CD4-positive, alpha-beta memory T cell (primary cell): ENCODE data around the gene KLHL15. TPM values are rescaled to one million over a fixed set of nuclear protein-coding genes. Genes with fewer than 3 reads are reported as not detected.
"Not testable (repeated sequence)": the region's sequence is repeated elsewhere in the genome, so short reads cannot be mapped to it uniquely, and the experiment has no call there.

Source experiments
- CTCF ChIA-PET: fragments of 350-600 bp; sonication (Branson Sonifier 250); formaldehyde crosslinking; loops from one replicate; lab custom pipeline; 2021; ENCODE audit warnings: inconsistent platforms; ENCODE audit not compliant: partially characterized antibody; lab: Charles Lee
- POLR2A ChIA-PET: fragments of 350-600 bp; sonication (Branson Sonifier 250); formaldehyde crosslinking; loops from one replicate; lab custom pipeline; 2021; ENCODE audit not compliant: partially characterized antibody; lab: Charles Lee
- DNase-seq, 5 donors: peaks; one replicate each; pipeline versions ENCODE4 v3.0.0 to v3.0.0-alpha.2; 2020 to 2022; ENCODE audit warnings: mixed read lengths in 1 of 5
- H3K27ac ChIP-seq: one replicate; pipeline ENCODE4 v1.7.0; 2013; ENCODE audit warnings: low read depth, low read length
- H3K27me3 ChIP-seq: 2 replicates; pipeline ENCODE4 v1.7.0; 2013; ENCODE audit warnings: mild to moderate bottlenecking, low read length, moderate library complexity; ENCODE audit not compliant: insufficient read depth
- H3K36me3 ChIP-seq: 2 replicates; pipeline ENCODE4 v1.7.0; 2013; ENCODE audit warnings: mild to moderate bottlenecking, low read length, moderate library complexity; ENCODE audit not compliant: insufficient read depth
- H3K4me1 ChIP-seq: 2 replicates; pipeline ENCODE4 v1.7.0; 2013; ENCODE audit warnings: mild to moderate bottlenecking, low read length, moderate library complexity; ENCODE audit not compliant: insufficient read depth
- H3K4me3 ChIP-seq, 2 donors: one replicate each; pipeline ENCODE4 v1.7.0; 2013; ENCODE audit warnings: low read length in 2 of 2, mild to moderate bottlenecking in 1 of 2
- H3K9me3 ChIP-seq, 2 donors: one replicate each; pipeline ENCODE4 v1.7.0; 2013; ENCODE audit warnings: low read length in 2 of 2, control low read depth in 1 of 2; ENCODE audit not compliant: control insufficient read depth in 1 of 2
- H3K27ac Mint-ChIP-seq, 7 donors: one replicate each; pipeline ENCODE4 v1.8.0; 2020 to 2021; ENCODE audit warnings: mixed read lengths in 7 of 7, mild to moderate bottlenecking in 6 of 7, inconsistent platforms in 3 of 7, moderate library complexity in 3 of 7
- H3K27me3 Mint-ChIP-seq, 2 donors: one replicate each; pipeline ENCODE4 v1.8.0; 2020 to 2021; ENCODE audit warnings: mixed read lengths in 2 of 2
- H3K36me3 Mint-ChIP-seq, 2 donors: one replicate each; pipeline ENCODE4 v1.8.0; 2020 to 2021; ENCODE audit warnings: mixed read lengths in 2 of 2, inconsistent platforms in 1 of 2, mild to moderate bottlenecking in 1 of 2
- H3K4me1 Mint-ChIP-seq, 4 donors: one replicate each; pipeline ENCODE4 v1.8.0; 2020 to 2021; ENCODE audit warnings: mixed read lengths in 4 of 4, mild to moderate bottlenecking in 1 of 4
- H3K4me3 Mint-ChIP-seq, 8 donors: one replicate each; pipeline ENCODE4 v1.8.0; 2020 to 2021; ENCODE audit warnings: mixed read lengths in 8 of 8, mild to moderate bottlenecking in 7 of 8, moderate library complexity in 6 of 8, inconsistent platforms in 3 of 8
- H3K9me3 Mint-ChIP-seq, 8 donors: one replicate each; pipeline ENCODE4 v1.8.0; 2020 to 2021; ENCODE audit warnings: mixed read lengths in 8 of 8, mild to moderate bottlenecking in 5 of 8, inconsistent platforms in 3 of 8, moderate library complexity in 1 of 8
- intact Hi-C: fragments of 100-400 bp; cut with micrococcal nuclease; formaldehyde crosslinking; loops from one replicate; pipeline ENCODE4 v1.15.1; 2023
- polyA plus RNA-seq, 2 donors: library from polyadenylated mRNA; unstranded; fragments of 300-500 nt; fragmentation: Illumina TruSeq; gene quantifications; one replicate each; pipeline ENCODE4 v1.2.3, GENCODE V29; 2021
- total RNA-seq, 2 experiments: library from RNA; stranded (reverse); gene quantifications; one replicate each; pipeline ENCODE4 v1.2.3, GENCODE V29; 2021

Gene KLHL15, protein sequence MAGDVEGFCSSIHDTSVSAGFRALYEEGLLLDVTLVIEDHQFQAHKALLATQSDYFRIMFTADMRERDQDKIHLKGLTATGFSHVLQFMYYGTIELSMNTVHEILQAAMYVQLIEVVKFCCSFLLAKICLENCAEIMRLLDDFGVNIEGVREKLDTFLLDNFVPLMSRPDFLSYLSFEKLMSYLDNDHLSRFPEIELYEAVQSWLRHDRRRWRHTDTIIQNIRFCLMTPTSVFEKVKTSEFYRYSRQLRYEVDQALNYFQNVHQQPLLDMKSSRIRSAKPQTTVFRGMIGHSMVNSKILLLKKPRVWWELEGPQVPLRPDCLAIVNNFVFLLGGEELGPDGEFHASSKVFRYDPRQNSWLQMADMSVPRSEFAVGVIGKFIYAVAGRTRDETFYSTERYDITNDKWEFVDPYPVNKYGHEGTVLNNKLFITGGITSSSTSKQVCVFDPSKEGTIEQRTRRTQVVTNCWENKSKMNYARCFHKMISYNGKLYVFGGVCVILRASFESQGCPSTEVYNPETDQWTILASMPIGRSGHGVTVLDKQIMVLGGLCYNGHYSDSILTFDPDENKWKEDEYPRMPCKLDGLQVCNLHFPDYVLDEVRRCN
- 1 to 10 TPM; 7.3 to 7.9 TPM for total RNA-seq
- 1 to 10 TPM; 1.3 to 1.5 TPM for polyA plus RNA-seq

DNA sequence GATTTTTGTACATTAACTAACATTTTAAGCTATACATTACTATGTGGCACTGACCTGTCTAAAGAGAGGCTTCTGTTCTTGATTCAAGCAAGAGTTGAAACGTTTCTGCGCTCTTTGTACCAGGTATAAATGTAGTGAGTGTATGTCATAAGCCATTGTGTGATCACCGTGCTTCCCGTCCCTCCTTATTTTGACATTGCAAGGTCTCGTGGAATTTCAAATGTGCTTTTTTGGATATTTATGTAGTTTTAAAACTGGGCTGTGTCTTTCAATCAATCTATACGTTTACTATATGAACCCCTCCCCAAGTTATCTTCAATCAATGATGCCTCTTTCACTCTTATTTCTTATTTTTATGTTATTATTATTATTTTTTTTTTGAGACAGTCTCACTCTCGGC, at the start of gene KLHL15:
Gene KLHL15 (minus strand): TSS at position 101 of the 400 bp plus-strand sequence. CDS start 20,493 bp downstream, outside the sequence.
- Mint-ChIP-seq H3K27me3 (no peaks in the 10 kb centered on the region), H3K36me3 (peaks cover 0 to 5% of the 10 kb centered on the region in 2 donors), H3K4me1 (peaks cover 0 to 11% (median 10%) of the 10 kb centered on the region in 4 donors), H3K27ac (peak within 1 kb of the TSS; percentile 85 to 93 (median 93)), H3K9me3 (peaks cover 0 to 4% (median 0%) of the 10 kb centered on the region in 8 donors), H3K4me3 (peak within 1 kb of the TSS; percentile 81 to 88 (median 84))
- ChIA-PET CTCF (interaction anchor here (0.6 to 2.7 kb wide), 5 partner anchors 18 to 330 kb away, joined by 4 to 48 read pairs (median 7); partner anchors contain the start of genes APOO, CXorf58 and EIF2S3), POLR2A (interaction anchor here (1.7 to 5.1 kb wide), 3 partner anchors 27 to 123 kb away, joined by 8 to 76 read pairs (median 37); partner anchors contain the start of genes APOO, CXorf58, EIF2S3 and ZFX)
- H3K4me1 ChIP-seq = peaks cover 12% of the 10 kb centered on the region
- H3K27me3 ChIP-seq = no peaks in the 10 kb centered on the region
- peak within 1 kb of the TSS; percentile 17 to 53 for H3K4me3 ChIP-seq
- DNase-seq = no peak
- H3K36me3 ChIP-seq = no peaks in the 10 kb centered on the region
- H3K27ac ChIP-seq = peak within 1 kb of the TSS; percentile 75
- no peaks in the 10 kb centered on the region for H3K9me3 ChIP-seq
- intact Hi-C loops = loop anchor here (2.0 kb wide), 1 partner anchor 124 kb away; no protein-coding TSS in a partner anchor

- Histone ChIP-seq H3K27ac (no peak overlapping the region), H3K4me3 (no peak overlapping the region), H3K9me3 (no peaks in the 10 kb centered on the region), H3K36me3 (peaks cover 6% of the 10 kb centered on the region), H3K4me1 (no peaks in the 10 kb centered on the region), H3K27me3 (no peaks in the 10 kb centered on the region)
- Mint-ChIP-seq H3K36me3 (peaks cover 35 to 50% of the 10 kb centered on the region in 2 donors), H3K4me1 (peaks cover 0 to 4% (median 0%) of the 10 kb centered on the region in 4 donors), H3K27ac (no peak overlapping the region), H3K27me3 (no peaks in the 10 kb centered on the region), H3K9me3 (no peaks in the 10 kb centered on the region), H3K4me3 (no peak overlapping the region)
- intact Hi-C loops = no loop called here
- DNase-seq = no peak
- ChIA-PET CTCF (interaction anchor here (0.7 to 1.4 kb wide), 2 partner anchors 16 to 157 kb away, joined by 4 read pairs; partner anchors contain the start of gene EIF2S3), POLR2A (no interaction called here)
Observed at GRCh38 chrX:24069877-24070276, 42.9 kb upstream of the KLHL15 start.

- H3K9me3 Mint-ChIP-seq = no peaks in the 10 kb centered on the region
- Histone ChIP-seq H3K4me3 (no peak overlapping the region), H3K36me3 (peaks cover 24% of the 10 kb centered on the region), H3K27ac (no peak overlapping the region), H3K27me3 (no peaks in the 10 kb centered on the region), H3K4me1 (no peaks in the 10 kb centered on the region), H3K9me3 (no peaks in the 10 kb centered on the region)
- H3K4me3 Mint-ChIP-seq = no peak overlapping the region
- H3K27ac Mint-ChIP-seq = no peak overlapping the region
- peaks cover 48 to 58% of the 10 kb centered on the region in 2 donors for H3K36me3 Mint-ChIP-seq
- peaks cover 0 to 4% (median 1%) of the 10 kb centered on the region in 4 donors for H3K4me1 Mint-ChIP-seq
- ChIA-PET POLR2A (no interaction called here), CTCF (no interaction called here)
- DNase-seq = no peak
- intact Hi-C loops = no loop called here
- no peaks in the 10 kb centered on the region for H3K27me3 Mint-ChIP-seq
Observed at GRCh38 chrX:24063488-24063887, 36.5 kb upstream of the KLHL15 start.

GRCh38 chrX:24055043-24055356, 28.0 kb upstream of the KLHL15 start:
- Mint-ChIP-seq H3K36me3 (peaks cover 12 to 13% of the 10 kb centered on the region in 2 donors), H3K4me3 (peak overlapping the region in 3 of 8 donors; percentile 97 to 100 (median 98)), H3K27me3 (no peaks in the 10 kb centered on the region), H3K4me1 (peaks cover 0 to 4% (median 1%) of the 10 kb centered on the region in 4 donors), H3K9me3 (no peaks in the 10 kb centered on the region), H3K27ac (peak overlapping the region in 1 of 7 donors; percentile 99)
- Histone ChIP-seq H3K4me3 (peak overlapping the region; percentile 76 to 79), H3K9me3 (no peaks in the 10 kb centered on the region), H3K4me1 (peaks cover 5% of the 10 kb centered on the region), H3K36me3 (peaks cover 3% of the 10 kb centered on the region), H3K27ac (no peak overlapping the region), H3K27me3 (no peaks in the 10 kb centered on the region)
- intact Hi-C loops = no loop called here
- ChIA-PET CTCF (interaction anchor here (0.6 to 3.4 kb wide), 17 partner anchors 10 to 388 kb away, joined by 3 to 53 read pairs (median 6); partner anchors contain the start of genes APOO, CXorf58, KLHL15 and PRDX4), POLR2A (interaction anchor here (0.8 to 5.0 kb wide), 16 partner anchors 16 to 410 kb away, joined by 3 to 76 read pairs (median 10); partner anchors contain the start of genes ACOT9, APOO, CXorf58 and KLHL15)
- DNase-seq = no peak

- no peaks in the 10 kb centered on the region for H3K9me3 ChIP-seq
- no peaks in the 10 kb centered on the region for H3K36me3 ChIP-seq
- no peak within 1 kb of the TSS for H3K27ac ChIP-seq
- H3K27ac Mint-ChIP-seq = peak within 1 kb of the TSS in 1 of 7 donors; percentile 99
- intact Hi-C loops = loop anchor here (1.0 kb wide), 7 partner anchors 29 to 425 kb away; partner anchors contain the start of genes CXorf58, PRDX4 and SAT1
- POLR2A ChIA-PET = interaction anchor here (0.6 to 5.0 kb wide), 22 partner anchors 17 to 434 kb away, joined by 3 to 76 read pairs (median 6); partner anchors contain the start of genes ACOT9, APOO, CXorf58 and KLHL15
- CTCF ChIA-PET = interaction anchor here (0.6 to 3.4 kb wide), 33 partner anchors 11 to 444 kb away, joined by 3 to 53 read pairs (median 4); partner anchors contain the start of genes APOO, CXorf58, KLHL15 and PRDX4
- no peaks in the 10 kb centered on the region for H3K27me3 Mint-ChIP-seq
- peak within 1 kb of the TSS in 3 of 8 donors; percentile 97 to 100 (median 98) for H3K4me3 Mint-ChIP-seq
- peak; percentile 90 to 96 (median 94) for DNase-seq
- H3K36me3 Mint-ChIP-seq = peaks cover 7 to 9% of the 10 kb centered on the region in 2 donors
- H3K9me3 Mint-ChIP-seq = no peaks in the 10 kb centered on the region
- H3K4me1 ChIP-seq = peaks cover 5% of the 10 kb centered on the region
- peaks cover 0 to 4% (median 1%) of the 10 kb centered on the region in 4 donors for H3K4me1 Mint-ChIP-seq
- H3K4me3 ChIP-seq = peak within 1 kb of the TSS; percentile 76 to 79
- H3K27me3 ChIP-seq = no peaks in the 10 kb centered on the region
Observed at GRCh38 chrX:24054182-24055042, 27.4 kb upstream of the KLHL15 start, which contains the start of gene EIF2S3. Gene EIF2S3, plus strand, starts transcription at chrX:24054956. Its CDS starts 13 bp downstream, at chrX:24054969.

DNA sequence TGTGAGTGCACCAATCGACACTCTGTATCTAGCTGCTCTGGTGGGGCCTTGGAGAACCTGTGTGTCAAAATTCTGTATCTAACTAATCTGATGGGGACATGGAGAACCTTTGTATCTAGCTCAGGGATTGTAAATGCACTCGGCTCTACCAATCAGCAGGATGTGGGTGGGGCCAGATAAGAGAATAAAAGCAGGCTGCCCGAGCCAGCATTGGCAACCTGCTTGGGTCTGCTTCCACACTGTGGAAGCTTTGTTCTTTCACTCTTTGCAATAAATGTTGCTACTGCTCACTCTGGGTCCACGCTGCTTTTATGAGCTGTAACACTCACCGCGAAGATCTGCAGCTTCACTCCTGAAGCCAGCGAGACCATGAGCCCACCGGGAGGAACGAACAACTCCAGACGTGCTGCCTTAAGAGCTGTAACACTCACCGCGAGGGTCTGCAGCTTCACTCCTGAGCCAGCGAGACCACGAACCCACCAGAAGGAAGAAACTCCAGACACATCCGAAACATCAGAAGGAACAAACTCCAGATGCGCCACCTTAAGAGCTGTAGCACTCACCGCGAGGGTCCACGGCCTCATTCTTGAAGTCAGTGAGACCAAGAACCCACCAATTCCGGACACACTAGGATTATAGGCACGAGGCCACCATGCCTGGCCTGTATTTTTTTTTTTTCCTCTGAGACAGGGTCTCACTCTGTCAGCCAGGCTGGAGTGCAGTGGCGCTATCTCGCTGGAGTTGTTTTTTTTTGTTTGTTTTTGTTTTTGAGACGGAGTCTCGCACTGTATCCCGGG, 23.7 kb upstream of the KLHL15 start:
- H3K9me3 ChIP-seq, H3K27me3 Mint-ChIP-seq, intact Hi-C loops, POLR2A ChIA-PET, H3K36me3 ChIP-seq, H3K4me1 Mint-ChIP-seq, H3K27me3 ChIP-seq, DNase-seq, H3K36me3 Mint-ChIP-seq, H3K27ac ChIP-seq, H3K4me3 ChIP-seq, H3K9me3 Mint-ChIP-seq, H3K4me1 ChIP-seq: not testable (repeated sequence)
- H3K27ac Mint-ChIP-seq = peak overlapping the region in 2 of 7 donors; percentile 35 to 52
- peak overlapping the region in 6 of 8 donors; percentile 3 to 73 (median 54) for H3K4me3 Mint-ChIP-seq
- CTCF ChIA-PET = interaction anchor here (0.9 kb wide), 1 partner anchor 144 kb away, joined by 3 read pairs; no protein-coding TSS in a partner anchor
